Urothelium cell line (cell line): ENCODE results near the gene RAD51B.

Experiments used
- DNase-seq: peaks from one replicate; pipeline ENCODE4 v3.0.0; 2011; ENCODE audit warnings: low spot score, mixed read lengths
- FAIRE-seq: peaks from 2 replicates; lab custom pipeline; 2011; peaks lifted over from hg19 to GRCh38; lab: Jason Lieb, UNC

RAD51B gene

GRCh38 chr14:68506021-68506644 is 686.6 kb downstream of the RAD51B start:
- peak; percentile 99 for FAIRE-seq

GRCh38 chr14:68506645-68507419 is 687.3 kb downstream of the RAD51B start:
- DNase-seq (peak; percentile 53), FAIRE-seq (peak; percentile 84)

More at GRCh38 chr14:68506021-68506644, 686.6 kb downstream of the RAD51B start:
- peak; percentile 81 for DNase-seq

- FAIRE-seq: peak; percentile 87
- DNase-seq: no peak
These were observed 688.0 kb downstream of the RAD51B start for GRCh38 chr14:68507544-68508081.

DNA sequence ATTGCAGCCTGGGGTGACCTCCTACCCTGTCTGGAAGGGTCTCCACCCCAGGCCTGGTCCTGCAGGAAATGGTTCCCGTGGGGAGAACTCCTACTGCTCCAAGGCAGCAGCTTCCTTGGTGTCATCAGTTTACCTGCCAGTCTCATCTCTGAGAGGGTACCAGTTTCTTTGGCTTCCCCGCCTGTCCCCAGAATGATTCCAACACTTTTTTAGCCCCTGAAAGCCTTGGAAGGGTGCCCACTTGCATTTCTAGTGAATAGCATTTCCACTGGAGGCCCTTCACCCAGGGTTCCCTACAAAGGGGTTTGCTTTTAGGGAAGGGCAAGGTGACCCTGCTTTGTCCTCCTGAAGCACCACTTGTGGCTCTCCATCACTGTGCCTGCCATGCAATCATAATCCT is 689.0 kb downstream of the RAD51B start:
- peak; percentile 37 for FAIRE-seq
- DNase-seq: no peak

DNA sequence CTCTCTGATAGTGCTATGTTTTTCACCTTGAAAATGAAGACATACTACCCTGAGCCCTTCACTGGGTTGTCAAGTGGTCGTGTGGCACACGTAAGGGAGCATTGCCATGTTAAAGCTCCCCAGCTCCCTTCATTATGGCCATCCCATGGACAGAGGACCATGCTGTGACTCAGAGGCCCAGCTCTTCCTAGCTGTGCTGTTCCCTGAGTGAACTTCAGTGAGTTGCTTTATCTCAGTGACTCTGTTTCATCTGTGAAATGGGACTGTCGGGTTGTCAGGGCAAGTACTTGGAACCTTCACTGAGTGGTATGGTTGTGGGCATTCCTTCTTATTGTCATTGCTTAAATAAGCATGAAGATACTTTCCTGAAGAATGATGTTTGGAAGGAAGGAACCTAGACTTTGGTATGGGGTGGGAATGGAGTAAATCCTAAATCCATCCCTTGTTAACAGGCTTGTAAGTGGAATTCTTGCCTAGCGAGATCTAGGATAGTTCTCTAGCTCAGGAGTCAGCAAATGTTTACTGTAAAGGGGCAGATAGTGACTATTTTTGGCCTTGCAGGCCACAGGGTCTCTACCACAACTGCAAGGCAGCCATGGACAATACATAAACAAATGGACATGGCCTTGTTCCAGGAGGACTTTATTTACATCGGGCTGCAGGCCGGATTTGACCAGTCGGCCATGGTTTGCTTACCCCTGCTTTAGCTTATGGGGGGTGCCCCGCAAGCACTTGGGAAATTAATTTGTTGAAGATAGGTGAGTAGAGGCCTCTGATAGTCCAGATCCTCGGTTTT is 689.8 kb downstream of the RAD51B start:
- DNase-seq: no peak
- FAIRE-seq: no peak

DNA sequence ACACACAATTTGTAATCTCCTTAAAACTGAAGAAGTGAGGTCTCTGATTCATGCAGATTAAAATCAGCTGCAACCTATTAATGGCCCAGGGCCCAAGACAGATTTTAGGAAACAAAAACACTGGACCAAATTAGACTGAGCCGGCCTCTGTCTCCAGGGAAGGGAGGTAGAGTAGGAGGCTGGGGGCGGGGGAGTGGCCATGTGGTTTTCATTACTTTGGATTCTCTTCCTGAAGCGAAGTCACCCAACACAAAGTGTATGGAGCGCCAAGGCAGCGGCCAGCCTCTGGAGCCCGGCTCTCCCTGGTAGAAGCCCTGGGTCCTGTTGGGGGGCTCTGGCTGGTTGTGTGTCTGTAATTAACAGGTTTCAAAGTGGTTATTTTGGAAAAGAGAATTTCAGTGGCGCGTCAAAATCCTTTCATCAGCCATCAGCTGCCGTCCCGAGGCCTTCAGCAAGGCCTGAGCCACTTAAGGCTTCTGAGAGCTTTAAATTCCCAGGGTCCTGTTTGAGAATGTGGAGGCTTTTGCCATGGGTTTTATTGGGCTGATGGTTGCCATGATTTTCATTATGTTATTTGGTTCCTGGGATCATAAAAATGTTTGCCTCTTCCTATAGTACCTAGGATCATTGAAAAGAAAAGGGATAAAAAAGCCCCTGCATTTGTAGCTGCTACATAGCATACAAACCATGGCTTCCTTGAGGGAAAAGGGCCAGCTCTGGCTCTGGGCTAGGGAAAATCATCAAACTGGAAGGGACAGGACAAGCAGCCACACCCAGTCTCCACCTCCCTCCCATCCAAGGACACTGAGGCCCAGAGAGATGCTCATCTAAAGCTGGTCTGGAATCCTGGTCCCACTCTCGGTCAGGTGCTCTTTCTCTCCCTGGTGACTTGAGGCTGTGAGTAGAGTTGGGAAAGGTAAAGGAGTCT is 690.9 kb downstream of the RAD51B start:
- DNase-seq: no peak
- FAIRE-seq: no peak

GRCh38 chr14:68511129-68512047 is 691.8 kb downstream of the RAD51B start:
- DNase-seq (no peak), FAIRE-seq (no peak)

DNA sequence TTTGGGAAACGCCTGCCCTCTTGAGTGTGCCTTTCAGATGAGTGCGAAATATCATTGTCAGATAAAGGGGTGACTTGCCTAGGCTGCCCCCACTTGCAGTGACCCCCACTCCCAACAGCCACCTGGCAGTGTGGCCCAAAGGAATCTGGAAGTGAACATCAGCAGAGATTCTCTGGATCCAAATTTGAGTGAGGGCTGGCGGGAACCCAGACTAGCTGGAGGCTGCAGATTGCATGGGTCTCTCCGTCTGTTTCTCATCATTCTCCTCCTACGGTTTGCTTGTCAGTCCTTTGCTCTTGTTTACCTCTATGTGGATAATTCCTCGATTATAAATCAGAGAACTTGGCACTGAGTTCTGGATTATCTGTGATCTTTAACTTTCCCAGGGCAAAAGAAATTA is 692.5 kb downstream of the RAD51B start:
- DNase-seq: no peak
- no peak for FAIRE-seq

- no peak for DNase-seq
- no peak for FAIRE-seq
These were observed 693.6 kb downstream of the RAD51B start for GRCh38 chr14:68513137-68513536.

- DNase-seq (no peak), FAIRE-seq (no peak)
These were observed 694.4 kb downstream of the RAD51B start for GRCh38 chr14:68513838-68514607.

DNA sequence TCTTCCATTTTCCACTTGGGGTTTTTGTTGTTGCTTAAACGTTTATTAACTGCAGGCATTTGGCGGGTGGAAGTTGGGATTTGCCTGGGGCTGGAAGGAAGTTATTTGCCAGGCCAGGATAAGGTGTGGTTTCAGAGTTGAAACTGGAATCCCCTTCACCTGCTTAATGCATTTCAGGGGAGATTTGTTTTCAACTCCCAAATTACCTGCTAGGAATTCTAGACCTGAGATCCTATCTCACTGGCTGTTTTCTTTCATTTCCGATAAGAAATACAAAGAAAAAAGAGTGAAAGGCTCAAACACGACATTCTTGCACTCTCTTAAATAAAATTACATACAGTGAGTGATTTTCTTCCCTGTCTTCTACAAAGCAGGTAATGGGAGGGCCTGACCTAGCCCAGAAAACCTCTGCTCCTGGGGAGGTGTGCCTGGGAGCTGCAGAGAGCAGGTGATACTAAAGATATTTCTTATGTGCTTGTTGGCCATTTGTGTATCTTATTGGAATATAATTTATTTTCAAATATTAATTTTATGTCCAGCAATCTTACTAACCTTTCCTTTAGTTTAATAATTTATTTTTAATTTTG is 695.1 kb downstream of the RAD51B start:
- FAIRE-seq (no peak), DNase-seq (no peak)

- no peak for DNase-seq
- no peak for FAIRE-seq
These were observed 696.8 kb downstream of the RAD51B start for GRCh38 chr14:68516342-68516741.

DNA sequence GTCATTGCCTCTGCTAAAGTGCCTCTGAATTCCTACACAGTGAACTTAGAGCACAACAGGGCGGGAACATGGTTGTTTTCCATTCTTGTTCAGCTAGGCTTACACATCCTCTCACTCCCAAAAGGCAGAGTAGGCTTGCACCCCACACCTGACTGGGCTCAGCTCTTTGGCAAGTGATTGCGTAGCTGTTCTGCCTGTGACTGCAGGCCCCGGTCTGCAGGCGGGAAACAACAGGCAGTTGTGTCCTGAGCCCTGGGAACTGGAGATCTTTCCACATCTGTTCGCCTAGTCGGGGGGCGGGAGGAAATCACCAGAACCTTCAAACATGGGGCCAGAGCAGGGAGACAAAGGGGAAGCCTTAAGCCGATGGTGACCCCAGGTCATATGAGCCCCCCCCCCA is 698.6 kb downstream of the RAD51B start:
- FAIRE-seq (no peak), DNase-seq (no peak)

DNA sequence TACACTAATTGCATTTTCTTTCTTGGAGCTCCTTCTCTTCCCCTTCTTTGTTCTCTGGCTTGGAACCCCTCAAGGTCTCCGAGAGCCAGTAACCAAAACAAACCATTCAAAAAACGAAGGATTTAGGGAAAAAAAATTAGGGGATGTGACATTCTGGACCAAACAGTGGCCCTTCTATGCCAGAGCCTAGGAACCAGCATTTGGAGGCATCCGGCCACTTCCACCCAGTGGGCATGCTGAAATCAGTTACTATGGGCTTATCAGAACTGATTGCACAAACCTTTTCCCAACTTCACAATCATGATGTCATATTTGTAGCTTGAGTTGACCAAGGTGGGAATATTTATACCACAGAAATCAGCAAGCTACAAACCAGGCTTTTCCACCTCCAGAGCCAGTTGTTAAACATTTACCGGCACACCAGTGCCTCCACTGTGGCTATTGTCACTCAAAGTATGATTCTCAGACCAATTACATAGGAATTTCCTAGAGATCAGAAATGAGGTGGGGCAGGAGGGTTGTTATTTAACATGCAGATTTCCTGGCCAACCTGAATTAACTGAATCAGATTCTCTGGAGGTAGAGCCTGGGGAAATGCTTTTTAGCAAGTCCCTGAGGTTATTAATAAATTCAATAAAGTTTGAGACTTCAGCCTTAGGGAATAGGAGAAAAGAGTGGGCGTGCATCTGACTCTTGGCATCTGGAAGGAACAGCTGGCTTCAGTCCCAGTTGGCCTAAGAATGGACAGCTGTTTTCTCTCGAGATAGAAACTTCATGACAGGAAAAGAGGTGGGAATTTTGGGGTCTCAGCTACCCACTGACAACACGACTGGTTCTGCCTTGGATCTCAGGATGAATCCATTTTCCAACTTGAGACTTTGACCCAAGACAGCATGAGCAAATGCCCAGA is 699.4 kb downstream of the RAD51B start:
- DNase-seq (no peak), FAIRE-seq (no peak)

DNA sequence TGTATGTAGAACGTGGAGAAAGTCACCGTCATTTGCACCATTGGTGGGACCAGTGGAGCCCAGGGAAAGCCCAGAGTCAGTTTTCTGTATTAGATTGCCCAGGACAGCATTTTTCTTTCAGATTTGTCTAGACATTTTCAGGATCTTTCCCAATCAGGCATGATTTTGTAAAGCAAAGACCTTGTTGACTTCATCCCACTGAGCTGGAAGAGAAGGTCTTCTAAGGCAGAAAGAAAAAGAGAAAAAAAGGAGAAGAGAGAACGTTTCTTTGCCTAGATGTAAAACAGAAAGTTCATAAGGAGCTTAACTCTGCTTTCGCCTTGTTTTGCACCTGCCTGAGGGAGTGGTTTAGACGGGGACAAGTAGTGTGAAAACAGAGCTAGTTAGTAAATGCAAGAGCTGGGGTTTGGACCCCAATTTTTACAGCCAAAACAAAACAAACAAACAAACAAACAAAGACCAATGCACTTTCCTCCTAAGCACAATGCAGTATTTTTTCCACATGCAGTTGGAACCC is 700.1 kb downstream of the RAD51B start:
- no peak for DNase-seq
- FAIRE-seq: no peak

GRCh38 chr14:68520637-68521556 is 701.3 kb downstream of the RAD51B start:
- FAIRE-seq: peak; percentile 66

More at GRCh38 chr14:68520637-68521556, 701.3 kb downstream of the RAD51B start:
- peak; percentile 99 for DNase-seq
